Caco-2 (cell line): ENCODE results near the gene LAMC2. TPM values are rescaled to one million over a fixed set of nuclear protein-coding genes. Genes with fewer than 3 reads are reported as not detected.

ENCODE experiments used
- BruUV-seq: library from RNA; stranded (reverse); fragments of 400-500 nt; replicated peaks from 2 replicates; lab custom pipeline; 2021; lab: Mats Ljungman, UMichigan
- CTCF ChIA-PET: fragments of 300-600 bp; sonication (Branson Sonifier 250); formaldehyde crosslinking; loops from one replicate; lab custom pipeline; 2022; ENCODE audit warnings: antibody characterized with exemption; lab: Charles Lee
- POLR2A ChIA-PET: fragments of 300-600 bp; sonication (Branson Sonifier 250); formaldehyde crosslinking; loops from one replicate; lab custom pipeline; 2022; ENCODE audit warnings: antibody characterized with exemption; lab: Charles Lee
- DNase-seq, 2 experiments: peaks; one replicate each; pipeline versions ENCODE4 v3.0.0 to v3.0.0-alpha.2; 2020 to 2022
- H3K27me3 ChIP-seq: replicated peaks from 2 replicates; pipeline ENCODE4 v1.6.0; 2011; ENCODE audit warnings: low read length; ENCODE audit not compliant: control insufficient read depth, insufficient read depth
- H3K36me3 ChIP-seq: 2 replicates; pipeline ENCODE4 v1.5.1; 2011; ENCODE audit warnings: low read length; ENCODE audit not compliant: control insufficient read depth, insufficient read depth
- H3K4me1 ChIP-seq: fragments of 250-450 bp; sonication (Bioruptor Pico); 2 replicates; pipeline ENCODE4 v1.5.1; 2020; ENCODE audit warnings: mild to moderate bottlenecking
- H3K4me3 ChIP-seq: 2 replicates; pipeline ENCODE4 v1.5.1; 2011; ENCODE audit warnings: low read depth, mild to moderate bottlenecking, control low read depth, low read length
- H3K9me3 ChIP-seq: fragments of 250-450 bp; sonication (Bioruptor Pico); 2 replicates; pipeline ENCODE4 v1.5.1; 2020; ENCODE audit warnings: mild to moderate bottlenecking, moderate library complexity
- H3K27ac Mint-ChIP-seq: one replicate; pipeline ENCODE4 v1.8.0; 2022; ENCODE audit warnings: mixed read lengths; ENCODE audit not compliant: unreplicated experiment
- H3K27me3 Mint-ChIP-seq: one replicate; pipeline ENCODE4 v1.8.0; 2022; ENCODE audit warnings: mixed read lengths; ENCODE audit not compliant: insufficient read depth, unreplicated experiment
- H3K36me3 Mint-ChIP-seq: one replicate; pipeline ENCODE4 v1.8.0; 2022; ENCODE audit warnings: mild to moderate bottlenecking, mixed read lengths; ENCODE audit not compliant: insufficient read depth, unreplicated experiment
- H3K4me1 Mint-ChIP-seq: one replicate; pipeline ENCODE4 v1.8.0; 2022; ENCODE audit warnings: low read depth, mixed read lengths; ENCODE audit not compliant: unreplicated experiment
- H3K4me3 Mint-ChIP-seq: one replicate; pipeline ENCODE4 v1.8.0; 2022; ENCODE audit warnings: mild to moderate bottlenecking, moderate library complexity, mixed read lengths; ENCODE audit not compliant: unreplicated experiment
- H3K9me3 Mint-ChIP-seq: one replicate; pipeline ENCODE4 v1.8.0; 2022; ENCODE audit warnings: mixed read lengths; ENCODE audit not compliant: unreplicated experiment
- intact Hi-C: fragments of 100-400 bp; cut with micrococcal nuclease; formaldehyde crosslinking; loops from one replicate; pipeline ENCODE4 v1.10.0; 2022; ENCODE audit not compliant: unreplicated experiment
- total RNA-seq: library from RNA; stranded (reverse); gene quantifications from 2 replicates; pipeline ENCODE4 v1.2.3, GENCODE V29; 2022
- TF ChIP-seq, protein P1 (sequence below), 2 experiments: fragments of 200-600 bp in 1 of 2; IDR thresholded peaks; 1 replicate in 1 of 2; 2 replicates in 1 of 2; pipeline versions ENCODE4 v1.5.1 to v1.8.0; 2011 to 2022; ENCODE audit warnings: antibody characterized with exemption in 1 of 2, control low read depth in 1 of 2, inconsistent platforms in 1 of 2, low read depth in 1 of 2, low read length in 1 of 2, mild to moderate bottlenecking in 1 of 2, moderate library complexity in 1 of 2; ENCODE audit not compliant: insufficient read depth in 1 of 2, severe bottlenecking in 1 of 2, unreplicated experiment in 1 of 2

The LAMC2 gene
- total RNA-seq, 1 experiment from 2014 or later: 34.9 TPM

DNA sequence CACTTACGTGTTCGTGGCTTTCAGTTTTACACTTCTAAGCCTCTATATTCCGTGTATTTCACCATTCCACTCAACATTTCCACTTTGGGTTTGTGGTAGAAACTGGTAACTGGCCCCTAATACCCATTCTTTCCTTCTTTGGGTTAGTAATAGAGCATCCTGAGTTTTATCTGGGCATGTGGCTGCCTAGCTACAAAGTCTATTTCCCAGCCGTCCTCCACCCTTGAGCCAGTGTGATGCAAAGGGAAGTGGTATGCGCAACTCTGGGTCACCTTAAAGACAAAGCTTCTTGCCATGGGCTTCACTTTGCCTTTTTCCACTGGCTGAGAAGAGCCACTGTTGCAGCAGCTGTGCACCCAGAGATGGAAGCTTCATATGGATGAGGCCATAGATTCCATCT lies 73.9 kb downstream of the LAMC2 start:
- Histone ChIP-seq H3K4me3 (no peak overlapping the region), H3K36me3 (no peaks in the 10 kb centered on the region), H3K9me3 (no peaks in the 10 kb centered on the region), H3K27me3 (no peaks in the 10 kb centered on the region), H3K4me1 (no peaks in the 10 kb centered on the region)
- intact Hi-C loops: no loop called here
- POLR2A ChIA-PET: no interaction called here
- no peak overlapping the region for H3K4me3 Mint-ChIP-seq
- H3K27me3 Mint-ChIP-seq: no peaks in the 10 kb centered on the region
- CTCF ChIA-PET: no interaction called here
- no TSS peak for BruUV-seq
- no peak for DNase-seq
- H3K9me3 Mint-ChIP-seq: no peaks in the 10 kb centered on the region
- no peaks in the 10 kb centered on the region for H3K36me3 Mint-ChIP-seq
- H3K4me1 Mint-ChIP-seq: peaks cover 6% of the 10 kb centered on the region
- no peak overlapping the region for H3K27ac Mint-ChIP-seq
- TF ChIP-seq, protein P1, sequence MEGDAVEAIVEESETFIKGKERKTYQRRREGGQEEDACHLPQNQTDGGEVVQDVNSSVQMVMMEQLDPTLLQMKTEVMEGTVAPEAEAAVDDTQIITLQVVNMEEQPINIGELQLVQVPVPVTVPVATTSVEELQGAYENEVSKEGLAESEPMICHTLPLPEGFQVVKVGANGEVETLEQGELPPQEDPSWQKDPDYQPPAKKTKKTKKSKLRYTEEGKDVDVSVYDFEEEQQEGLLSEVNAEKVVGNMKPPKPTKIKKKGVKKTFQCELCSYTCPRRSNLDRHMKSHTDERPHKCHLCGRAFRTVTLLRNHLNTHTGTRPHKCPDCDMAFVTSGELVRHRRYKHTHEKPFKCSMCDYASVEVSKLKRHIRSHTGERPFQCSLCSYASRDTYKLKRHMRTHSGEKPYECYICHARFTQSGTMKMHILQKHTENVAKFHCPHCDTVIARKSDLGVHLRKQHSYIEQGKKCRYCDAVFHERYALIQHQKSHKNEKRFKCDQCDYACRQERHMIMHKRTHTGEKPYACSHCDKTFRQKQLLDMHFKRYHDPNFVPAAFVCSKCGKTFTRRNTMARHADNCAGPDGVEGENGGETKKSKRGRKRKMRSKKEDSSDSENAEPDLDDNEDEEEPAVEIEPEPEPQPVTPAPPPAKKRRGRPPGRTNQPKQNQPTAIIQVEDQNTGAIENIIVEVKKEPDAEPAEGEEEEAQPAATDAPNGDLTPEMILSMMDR (IDR thresholded peaks at IDR 0.05; ENCODE audit: insufficient read depth in 1 of 2, low read depth in 1 of 2, low read length in 1 of 2, severe bottlenecking in 1 of 2, unreplicated experiment in 1 of 2): no peak

DNA sequence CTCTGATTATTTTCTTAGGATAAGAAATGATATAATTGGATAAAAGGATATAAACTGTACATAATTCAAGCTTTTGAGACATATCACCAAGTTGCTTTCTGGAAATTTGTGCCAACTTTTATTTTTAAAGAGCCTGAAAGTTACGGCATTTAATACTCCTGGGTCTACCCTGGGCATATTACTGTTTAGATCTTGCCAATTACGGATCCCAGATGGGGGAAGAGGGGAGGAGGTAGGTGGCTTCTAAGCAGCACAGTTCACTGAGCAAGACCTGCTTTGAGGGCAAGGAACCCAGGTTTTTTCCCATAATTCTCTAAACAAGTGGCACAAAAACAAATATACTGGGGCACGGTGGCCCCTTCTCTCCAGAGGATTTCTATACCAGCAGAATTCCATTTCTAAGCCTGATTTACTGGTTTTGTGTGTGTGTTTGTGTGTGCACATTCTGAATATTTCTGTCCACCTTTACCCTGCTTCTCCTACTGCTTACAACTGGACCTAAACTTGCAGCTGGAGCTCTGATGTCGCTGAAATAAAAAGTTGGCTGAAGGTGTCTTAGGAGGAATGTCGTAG lies 76.7 kb downstream of the LAMC2 start:
- H3K4me1 ChIP-seq: no peaks in the 10 kb centered on the region
- POLR2A ChIA-PET: no interaction called here
- H3K27ac Mint-ChIP-seq: no peak overlapping the region

DNA sequence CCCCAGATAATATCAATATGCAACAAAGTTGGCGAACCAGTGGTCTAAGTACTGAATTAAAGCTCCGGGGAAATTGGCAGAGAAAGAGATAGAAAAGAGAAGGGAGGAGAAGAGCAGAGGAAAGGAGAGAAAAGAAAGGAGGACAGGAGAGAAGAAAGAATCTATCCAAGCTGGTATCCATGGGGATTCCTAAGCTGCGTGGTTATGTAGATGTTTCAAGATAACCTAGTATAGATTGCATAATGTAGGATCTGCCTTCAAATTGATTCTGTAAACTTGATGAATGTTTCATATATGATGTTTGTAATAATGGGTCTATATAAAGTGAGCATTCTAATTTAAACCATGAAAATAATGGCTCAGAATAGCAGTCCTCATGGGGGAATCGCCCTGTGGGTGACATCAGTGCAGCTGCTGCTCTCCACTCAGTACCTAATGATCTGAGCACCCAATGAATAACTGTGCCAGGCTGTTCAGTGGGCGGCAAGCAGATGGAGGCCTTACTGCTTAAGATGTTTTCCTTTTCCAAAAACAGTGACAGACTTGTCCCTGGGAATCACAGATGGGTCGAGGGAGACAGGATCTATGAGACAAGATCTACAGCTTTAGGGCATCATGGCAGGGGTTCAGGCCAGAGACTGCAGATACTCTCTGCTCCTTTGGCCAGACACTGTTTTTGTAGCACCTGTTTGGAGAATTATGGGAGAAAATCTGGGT lies 78.0 kb downstream of the LAMC2 start:
- Mint-ChIP-seq H3K4me1 (peaks cover 6% of the 10 kb centered on the region), H3K27me3 (no peaks in the 10 kb centered on the region), H3K27ac (no peak overlapping the region), H3K4me3 (no peak overlapping the region), H3K36me3 (no peaks in the 10 kb centered on the region), H3K9me3 (no peaks in the 10 kb centered on the region)
- Histone ChIP-seq H3K4me3 (no peak overlapping the region), H3K36me3 (no peaks in the 10 kb centered on the region), H3K4me1 (no peaks in the 10 kb centered on the region), H3K27me3 (no peaks in the 10 kb centered on the region), H3K9me3 (no peaks in the 10 kb centered on the region)
- ChIA-PET CTCF (no interaction called here), POLR2A (no interaction called here)
- BruUV-seq: no TSS peak
- TF ChIP-seq, protein P1 (IDR thresholded peaks at IDR 0.05; ENCODE audit: insufficient read depth in 1 of 2, low read depth in 1 of 2, low read length in 1 of 2, severe bottlenecking in 1 of 2, unreplicated experiment in 1 of 2): no peak
- DNase-seq: no peak
- intact Hi-C loops: no loop called here

More for the DNA sequence above, 76.7 kb downstream of the LAMC2 start:
- H3K9me3 Mint-ChIP-seq: no peaks in the 10 kb centered on the region
- H3K36me3 Mint-ChIP-seq: no peaks in the 10 kb centered on the region
- H3K27me3 ChIP-seq: no peaks in the 10 kb centered on the region
- no peak for DNase-seq
- intact Hi-C loops: no loop called here
- no peaks in the 10 kb centered on the region for H3K36me3 ChIP-seq
- CTCF ChIA-PET: no interaction called here
- H3K4me3 Mint-ChIP-seq: no peak overlapping the region
- TF ChIP-seq, protein P1 (IDR thresholded peaks at IDR 0.05; ENCODE audit: insufficient read depth in 1 of 2, low read depth in 1 of 2, low read length in 1 of 2, severe bottlenecking in 1 of 2, unreplicated experiment in 1 of 2): no peak
- H3K9me3 ChIP-seq: no peaks in the 10 kb centered on the region
- peaks cover 6% of the 10 kb centered on the region for H3K4me1 Mint-ChIP-seq
- no peak overlapping the region for H3K4me3 ChIP-seq
- BruUV-seq: no TSS peak
- no peaks in the 10 kb centered on the region for H3K27me3 Mint-ChIP-seq
